Germinal center (tissue), 1 donor: Measurements from ENCODE around the gene WDR18.

Experiments used
- DNase-seq: peaks from one replicate; pipeline ENCODE4 v3.0.0; 2012; ENCODE audit warnings: mixed read lengths, low spot score

The WDR18 gene

DNA sequence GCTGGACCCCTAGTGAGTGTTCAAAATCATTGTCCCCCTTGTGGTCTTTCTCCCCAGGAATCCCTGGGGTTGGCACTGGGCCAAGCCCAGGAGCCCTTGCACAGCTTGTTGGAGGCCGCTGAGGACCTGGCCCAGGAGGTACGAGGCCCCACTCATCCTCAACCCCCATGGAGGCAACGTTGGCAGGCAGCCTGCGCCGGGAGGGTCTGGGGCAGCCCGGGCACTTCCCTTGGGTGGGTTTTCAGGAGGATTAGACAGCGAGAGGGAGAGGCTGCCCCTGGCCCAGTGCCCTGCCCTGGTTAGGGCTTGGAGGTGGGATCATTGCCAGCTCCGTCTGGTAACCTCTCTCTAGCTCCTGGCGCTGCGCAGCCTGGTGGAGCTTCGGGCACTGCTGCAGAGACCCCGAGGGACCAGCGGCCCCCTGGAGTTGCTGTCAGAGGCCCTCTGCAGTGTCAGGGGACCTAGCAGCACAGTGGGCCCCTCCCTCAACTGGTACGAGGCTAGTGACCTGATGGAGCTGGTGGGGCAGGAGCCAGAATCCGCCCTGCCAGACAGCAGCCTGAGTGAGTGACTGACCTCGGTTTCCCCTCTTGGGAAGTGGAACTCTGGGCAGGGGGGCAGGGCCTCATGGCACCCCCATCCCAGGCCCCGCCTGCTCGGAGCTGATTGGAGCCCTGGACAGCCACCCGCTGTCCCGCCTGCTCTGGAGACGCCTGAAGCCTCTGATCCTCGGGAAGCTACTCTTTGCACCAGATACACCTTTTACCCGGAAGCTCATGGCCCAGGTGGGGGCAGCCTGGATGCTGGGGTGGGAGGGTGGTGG lies 58.8 kb downstream of the WDR18 start:
- DNase-seq = no peak
